Measurements from ENCODE around the gene PSMD3. TPM values are rescaled to one million over a fixed set of nuclear protein-coding genes. Genes with fewer than 3 reads are reported as not detected.

PSMD3 gene
- polyA plus RNA-seq, 1 donor (not counting 4 experiments of a cell fraction or from before 2014, with no cell fraction given) = 108 TPM

DNA sequence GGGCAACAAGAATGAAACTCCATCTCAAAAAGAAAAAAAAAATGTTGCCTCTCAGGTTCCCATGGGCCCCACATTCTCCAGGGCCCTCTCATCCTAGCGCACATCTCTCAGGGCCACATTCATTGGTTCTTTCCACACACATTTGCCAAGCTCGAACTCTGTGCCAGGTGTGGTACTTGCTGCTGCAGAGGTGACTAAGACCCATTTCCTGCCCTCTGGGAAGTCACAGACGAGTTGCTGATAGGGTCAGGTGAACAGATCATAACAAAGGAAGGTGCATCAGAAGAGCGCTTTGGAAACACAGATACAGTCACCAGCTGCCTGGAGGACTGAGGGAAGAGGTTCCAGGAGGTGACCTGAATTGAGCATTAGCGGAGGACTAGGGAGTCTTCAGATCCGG, 16.8 kb upstream of the PSMD3 start:
- dilution Hi-C loops (cut with MboI; ENCODE audit: extremely low pct_ligation_motif_present, low sequenced_read_pairs) = no loop called here
- TF ChIP-seq, protein P1, sequence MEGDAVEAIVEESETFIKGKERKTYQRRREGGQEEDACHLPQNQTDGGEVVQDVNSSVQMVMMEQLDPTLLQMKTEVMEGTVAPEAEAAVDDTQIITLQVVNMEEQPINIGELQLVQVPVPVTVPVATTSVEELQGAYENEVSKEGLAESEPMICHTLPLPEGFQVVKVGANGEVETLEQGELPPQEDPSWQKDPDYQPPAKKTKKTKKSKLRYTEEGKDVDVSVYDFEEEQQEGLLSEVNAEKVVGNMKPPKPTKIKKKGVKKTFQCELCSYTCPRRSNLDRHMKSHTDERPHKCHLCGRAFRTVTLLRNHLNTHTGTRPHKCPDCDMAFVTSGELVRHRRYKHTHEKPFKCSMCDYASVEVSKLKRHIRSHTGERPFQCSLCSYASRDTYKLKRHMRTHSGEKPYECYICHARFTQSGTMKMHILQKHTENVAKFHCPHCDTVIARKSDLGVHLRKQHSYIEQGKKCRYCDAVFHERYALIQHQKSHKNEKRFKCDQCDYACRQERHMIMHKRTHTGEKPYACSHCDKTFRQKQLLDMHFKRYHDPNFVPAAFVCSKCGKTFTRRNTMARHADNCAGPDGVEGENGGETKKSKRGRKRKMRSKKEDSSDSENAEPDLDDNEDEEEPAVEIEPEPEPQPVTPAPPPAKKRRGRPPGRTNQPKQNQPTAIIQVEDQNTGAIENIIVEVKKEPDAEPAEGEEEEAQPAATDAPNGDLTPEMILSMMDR (optimal IDR thresholded peaks at IDR 0.05 in 1 of 3, IDR thresholded peaks at IDR 0.05 in 1 of 3, conservative IDR thresholded peaks at IDR 0.05 in 1 of 3; ENCODE audit: extremely low read depth in 1 of 3, insufficient read depth in 2 of 3, low read length in 3 of 3) = no peak
- no peak for TF ChIP-seq EZH2 (IDR thresholded peaks at IDR 0.05; ENCODE audit: low read length)
- Histone ChIP-seq H3K9me1 (ENCODE audit: control insufficient read depth, extremely low read depth, insufficient read depth, low read length) (no peaks in the 10 kb centered on the region), H3K4me1 (ENCODE audit: control insufficient read depth, extremely low read depth, insufficient read depth, low read length) (peaks cover 23% of the 10 kb centered on the region), H2AFZ (ENCODE audit: control insufficient read depth, low read length) (no peak overlapping the region), H3K36me3 (ENCODE audit: control insufficient read depth in 2 of 2, extremely low read depth in 1 of 2, insufficient read depth in 2 of 2, low read length in 2 of 2) (no peaks in the 10 kb centered on the region), H4K20me1 (ENCODE audit: control insufficient read depth, extremely low read depth, insufficient read depth, low read length) (no peaks in the 10 kb centered on the region), H3K79me2 (ENCODE audit: control insufficient read depth, insufficient read depth, low read length) (no peaks in the 10 kb centered on the region), H3K4me2 (ENCODE audit: control insufficient read depth, extremely low read depth, insufficient read depth, low read depth, low read length) (no peak overlapping the region), H3K27ac (ENCODE audit: control insufficient read depth, insufficient read depth, low read length) (no peak overlapping the region), H3K27me3 (ENCODE audit: control insufficient read depth, extremely low read depth, insufficient read depth, low read length) (no peaks in the 10 kb centered on the region), H3K9ac (ENCODE audit: control insufficient read depth, extremely low read depth, insufficient read depth, low read length) (no peak overlapping the region), H3K9me3 (ENCODE audit: control insufficient read depth, low read depth, low read length) (no peaks in the 10 kb centered on the region), H3K4me3 (ENCODE audit: control insufficient read depth in 2 of 3, extremely low read depth in 1 of 3, insufficient read depth in 2 of 3, low read depth in 1 of 3, low read length in 3 of 3) (no peak overlapping the region)
- FAIRE-seq = peak; percentile 98
- DNase-seq (ENCODE audit: low read depth, low spot score) = peak; percentile 84

DNA sequence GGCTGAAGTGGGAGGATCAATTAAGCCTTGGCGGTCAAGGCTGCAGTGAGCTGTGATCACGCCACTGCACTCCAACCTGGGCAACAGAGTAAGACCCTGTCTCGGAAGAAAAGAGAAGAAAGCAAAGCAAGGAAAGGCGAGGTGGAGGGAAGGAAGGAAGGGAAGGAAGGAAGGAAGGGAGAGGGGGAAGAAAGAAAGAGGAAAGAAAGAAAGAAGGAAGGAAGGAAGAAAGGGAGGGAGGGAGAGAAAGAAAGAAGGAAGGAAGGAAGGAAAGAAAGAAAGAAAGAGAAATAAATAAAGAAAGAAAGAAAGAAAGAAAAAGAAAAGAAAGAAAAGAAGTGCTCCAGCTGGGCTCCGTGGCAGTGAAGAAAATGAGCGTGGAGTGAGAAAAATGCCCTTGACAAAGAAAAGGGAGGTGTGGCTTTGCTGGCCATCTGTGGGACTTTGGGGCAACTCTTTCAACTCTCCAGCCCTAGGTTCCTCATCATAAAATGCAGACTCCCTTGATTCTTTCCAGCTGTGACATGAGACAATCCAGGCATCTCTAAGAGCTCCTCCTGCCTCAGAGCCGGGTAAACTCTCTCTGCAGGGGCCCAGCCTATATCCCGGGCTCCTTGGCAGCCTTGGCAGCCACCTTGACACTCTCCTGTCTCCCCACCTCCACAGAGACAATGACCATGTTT, 15.4 kb upstream of the PSMD3 start:
- no peak overlapping the region for H3K4me3 ChIP-seq (ENCODE audit: control insufficient read depth in 2 of 3, extremely low read depth in 1 of 3, insufficient read depth in 2 of 3, low read depth in 1 of 3, low read length in 3 of 3)
- no peaks in the 10 kb centered on the region for H3K9me3 ChIP-seq (ENCODE audit: control insufficient read depth, low read depth, low read length)
- no peak for FAIRE-seq
- no peak overlapping the region for H3K9ac ChIP-seq (ENCODE audit: control insufficient read depth, extremely low read depth, insufficient read depth, low read length)
- no peak overlapping the region for H2AFZ ChIP-seq (ENCODE audit: control insufficient read depth, low read length)
- no peaks in the 10 kb centered on the region for H3K9me1 ChIP-seq (ENCODE audit: control insufficient read depth, extremely low read depth, insufficient read depth, low read length)
- no peak for DNase-seq (ENCODE audit: low read depth, low spot score)
- H3K4me2 ChIP-seq (ENCODE audit: control insufficient read depth, extremely low read depth, insufficient read depth, low read depth, low read length) = no peak overlapping the region
- peaks cover 19% of the 10 kb centered on the region for H3K4me1 ChIP-seq (ENCODE audit: control insufficient read depth, extremely low read depth, insufficient read depth, low read length)
- H3K36me3 ChIP-seq (ENCODE audit: control insufficient read depth in 2 of 2, extremely low read depth in 1 of 2, insufficient read depth in 2 of 2, low read length in 2 of 2) = no peaks in the 10 kb centered on the region
- H3K27me3 ChIP-seq (ENCODE audit: control insufficient read depth, extremely low read depth, insufficient read depth, low read length) = no peaks in the 10 kb centered on the region
- no peaks in the 10 kb centered on the region for H3K79me2 ChIP-seq (ENCODE audit: control insufficient read depth, insufficient read depth, low read length)
- dilution Hi-C loops (cut with MboI; ENCODE audit: extremely low pct_ligation_motif_present, low sequenced_read_pairs) = no loop called here
- H3K27ac ChIP-seq (ENCODE audit: control insufficient read depth, insufficient read depth, low read length) = no peak overlapping the region
- TF ChIP-seq, protein P1 (optimal IDR thresholded peaks at IDR 0.05 in 1 of 3, IDR thresholded peaks at IDR 0.05 in 1 of 3, conservative IDR thresholded peaks at IDR 0.05 in 1 of 3; ENCODE audit: extremely low read depth in 1 of 3, insufficient read depth in 2 of 3, low read length in 3 of 3) = no peak
- TF ChIP-seq EZH2 (IDR thresholded peaks at IDR 0.05; ENCODE audit: low read length) = no peak
- no peaks in the 10 kb centered on the region for H4K20me1 ChIP-seq (ENCODE audit: control insufficient read depth, extremely low read depth, insufficient read depth, low read length)
